ENCODE data around the gene BCKDHB.

BCKDHB gene

DNA sequence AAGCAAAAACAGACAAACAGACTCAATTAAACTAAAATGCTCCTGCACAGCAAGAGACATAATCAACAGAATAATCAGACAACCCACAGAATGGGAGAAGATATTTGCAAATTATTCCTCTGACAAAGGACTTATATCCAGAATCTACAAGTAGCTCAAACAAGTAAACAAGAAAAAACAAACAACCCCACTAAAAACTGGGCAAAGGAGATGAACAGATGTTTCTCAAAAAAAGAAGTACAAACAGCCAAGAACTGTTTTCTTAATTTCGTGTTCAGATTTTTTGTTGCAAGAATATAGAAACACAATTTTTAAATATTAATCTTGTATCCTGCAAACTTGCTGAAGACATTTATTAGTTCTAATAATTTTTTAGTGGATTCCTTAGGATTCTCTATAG, 274.1 kb downstream of the BCKDHB start:
- Histone ChIP-seq H3K4me1 (ENCODE audit: insufficient read depth, low read length) (no peaks in the 10 kb centered on the region), H3K27ac (ENCODE audit: low read depth, low read length) (no peak overlapping the region), H3K9ac (ENCODE audit: low read depth, low read length) (no peak overlapping the region), H3K27me3 (ENCODE audit: insufficient read depth, low read length) (no peaks in the 10 kb centered on the region), H3K4me3 (ENCODE audit: low read length) (no peak overlapping the region), H3K9me3 (ENCODE audit: insufficient read depth, low read depth, low read length) (no peaks in the 10 kb centered on the region), H3K36me3 (ENCODE audit: insufficient read depth, low read length) (no peaks in the 10 kb centered on the region)
- no CpG with 5 or more reads among the region's 1 CpG for WGBS

DNA sequence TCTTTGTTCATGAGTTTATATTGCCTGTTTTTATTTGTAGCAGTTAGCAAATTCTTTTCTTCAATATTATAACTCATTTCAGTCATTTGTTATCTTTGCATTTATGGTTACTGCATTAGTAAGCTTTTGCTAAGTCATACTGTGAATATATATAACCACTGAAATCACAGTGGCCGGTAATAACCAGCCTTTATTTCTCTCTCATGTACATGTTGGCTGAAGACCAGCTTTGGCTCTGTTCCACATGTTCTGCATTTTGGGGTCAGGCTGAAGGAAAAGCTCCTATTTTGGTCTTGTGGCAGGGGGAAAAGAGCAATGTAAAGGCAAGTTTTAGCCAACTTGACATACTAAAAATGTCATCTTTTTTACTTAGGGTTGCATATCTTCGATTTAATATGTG, 276.3 kb downstream of the BCKDHB start:
- no peak overlapping the region for H3K27ac ChIP-seq (ENCODE audit: low read depth, low read length)
- H3K4me3 ChIP-seq (ENCODE audit: low read length), result no peak overlapping the region
- WGBS, result 92% methylated on average over 2 of the region's 2 CpGs

DNA sequence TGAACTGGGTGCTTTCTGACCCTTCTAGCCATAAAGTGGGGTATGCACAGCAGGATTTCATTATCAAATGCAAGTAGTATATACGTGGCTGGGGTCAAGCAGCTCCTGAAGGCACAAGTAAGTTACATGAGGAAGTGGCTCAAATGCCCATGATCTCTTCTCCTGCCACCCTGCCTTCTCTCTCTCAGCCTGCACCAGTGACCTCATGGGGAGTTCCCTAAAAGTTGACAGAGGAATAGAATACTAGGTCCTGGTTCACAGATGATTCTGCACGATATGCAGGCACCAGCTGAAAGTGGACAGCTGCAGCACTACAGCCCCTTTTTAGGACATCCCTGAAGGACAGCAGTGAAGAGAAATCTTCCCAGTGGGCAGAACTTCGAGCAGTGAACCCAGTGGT, 282.0 kb downstream of the BCKDHB start:
- no peak overlapping the region for H3K9ac ChIP-seq (ENCODE audit: low read depth, low read length)
- H3K27ac ChIP-seq (ENCODE audit: low read depth, low read length), result no peak overlapping the region
- H3K4me1 ChIP-seq (ENCODE audit: insufficient read depth, low read length), result no peaks in the 10 kb centered on the region
- WGBS, result 93% methylated on average over 3 of the region's 3 CpGs
- no peaks in the 10 kb centered on the region for H3K36me3 ChIP-seq (ENCODE audit: insufficient read depth, low read length)
- H3K9me3 ChIP-seq (ENCODE audit: insufficient read depth, low read depth, low read length), result 0 out of 2 replicates have a peak, but pooled peaks cover 4% of the 10 kb centered on the region
- H3K27me3 ChIP-seq (ENCODE audit: insufficient read depth, low read length), result no peaks in the 10 kb centered on the region
- no peak overlapping the region for H3K4me3 ChIP-seq (ENCODE audit: low read length)

More for the DNA sequence above, 276.3 kb downstream of the BCKDHB start:
- Histone ChIP-seq H3K36me3 (ENCODE audit: insufficient read depth, low read length) (no peaks in the 10 kb centered on the region), H3K27me3 (ENCODE audit: insufficient read depth, low read length) (no peaks in the 10 kb centered on the region), H3K9ac (ENCODE audit: low read depth, low read length) (no peak overlapping the region), H3K9me3 (ENCODE audit: insufficient read depth, low read depth, low read length) (no peaks in the 10 kb centered on the region), H3K4me1 (ENCODE audit: insufficient read depth, low read length) (no peaks in the 10 kb centered on the region)
